COLO668 (cell line): ENCODE measurements around the gene FANCM.

Experiments
- DNase-seq: peaks from one replicate; lab custom pipeline; 2025; ENCODE audit not compliant: unreplicated experiment; lab: John Stamatoyannopoulos, UW

The FANCM gene

GRCh38 chr14:45135659-45136395, at the start of gene FANCM:
TSS of gene FANCM (plus strand) at chr14:45135930. CDS start at chr14:45136032, 102 bp downstream.
- peak; percentile 93 for DNase-seq

GRCh38 chr14:45089813-45090212, 45.9 kb upstream of the FANCM start:
- no peak for DNase-seq

GRCh38 chr14:45091710-45092109, 44.0 kb upstream of the FANCM start:
- DNase-seq, result no peak

- no peak for DNase-seq
Observed at GRCh38 chr14:45094275-45094674, 41.5 kb upstream of the FANCM start.

GRCh38 chr14:45095143-45095542, 40.6 kb upstream of the FANCM start:
- DNase-seq, result no peak

GRCh38 chr14:45096218-45096617, 39.5 kb upstream of the FANCM start:
- no peak for DNase-seq

GRCh38 chr14:45103806-45104205, 31.9 kb upstream of the FANCM start:
- no peak for DNase-seq

GRCh38 chr14:45104561-45104960, 31.2 kb upstream of the FANCM start:
- no peak for DNase-seq

- peak; percentile 25 for DNase-seq
Observed at GRCh38 chr14:45112896-45113781, 22.6 kb upstream of the FANCM start.

GRCh38 chr14:45114327-45114726, 21.4 kb upstream of the FANCM start:
- no peak for DNase-seq

- DNase-seq, result no peak
Observed at GRCh38 chr14:45118594-45118993, 17.1 kb upstream of the FANCM start.

- DNase-seq, result no peak
Observed at GRCh38 chr14:45120096-45120495, 15.6 kb upstream of the FANCM start.

GRCh38 chr14:45123271-45123670, 12.5 kb upstream of the FANCM start:
- DNase-seq, result no peak

GRCh38 chr14:45125754-45126153, 10.0 kb upstream of the FANCM start:
- DNase-seq, result no peak

GRCh38 chr14:45128963-45129629, 6.6 kb upstream of the FANCM start:
- no peak for DNase-seq

- no peak for DNase-seq
Observed at GRCh38 chr14:45133683-45134050, 2.1 kb upstream of the FANCM start.

GRCh38 chr14:45134051-45134958, 1.4 kb upstream of the FANCM start, which contains the start of gene FKBP3:
TSS of gene FKBP3 (minus strand) at chr14:45134481. CDS start at chr14:45134456, 25 bp downstream.
- DNase-seq, result peak; percentile 98

GRCh38 chr14:45135156-45135555, 574 bp upstream of the FANCM start:
- DNase-seq, result no peak

- no peak for DNase-seq
Observed at GRCh38 chr14:45136399-45136798, 669 bp downstream of the FANCM start.

- DNase-seq, result no peak
Observed at GRCh38 chr14:45140661-45141187, 5.0 kb downstream of the FANCM start.
